ENCODE results near the gene VPS13D. TPM values are rescaled to one million over a fixed set of nuclear protein-coding genes. Genes with fewer than 3 reads are reported as not detected.

Gene VPS13D
- total and polyA plus RNA-seq, 10 of the 15 experiments (the other 5 are each of a cell fraction or from before 2014, with no cell fraction given): 1.4 to 16.9 (median 8.5) TPM

DNA sequence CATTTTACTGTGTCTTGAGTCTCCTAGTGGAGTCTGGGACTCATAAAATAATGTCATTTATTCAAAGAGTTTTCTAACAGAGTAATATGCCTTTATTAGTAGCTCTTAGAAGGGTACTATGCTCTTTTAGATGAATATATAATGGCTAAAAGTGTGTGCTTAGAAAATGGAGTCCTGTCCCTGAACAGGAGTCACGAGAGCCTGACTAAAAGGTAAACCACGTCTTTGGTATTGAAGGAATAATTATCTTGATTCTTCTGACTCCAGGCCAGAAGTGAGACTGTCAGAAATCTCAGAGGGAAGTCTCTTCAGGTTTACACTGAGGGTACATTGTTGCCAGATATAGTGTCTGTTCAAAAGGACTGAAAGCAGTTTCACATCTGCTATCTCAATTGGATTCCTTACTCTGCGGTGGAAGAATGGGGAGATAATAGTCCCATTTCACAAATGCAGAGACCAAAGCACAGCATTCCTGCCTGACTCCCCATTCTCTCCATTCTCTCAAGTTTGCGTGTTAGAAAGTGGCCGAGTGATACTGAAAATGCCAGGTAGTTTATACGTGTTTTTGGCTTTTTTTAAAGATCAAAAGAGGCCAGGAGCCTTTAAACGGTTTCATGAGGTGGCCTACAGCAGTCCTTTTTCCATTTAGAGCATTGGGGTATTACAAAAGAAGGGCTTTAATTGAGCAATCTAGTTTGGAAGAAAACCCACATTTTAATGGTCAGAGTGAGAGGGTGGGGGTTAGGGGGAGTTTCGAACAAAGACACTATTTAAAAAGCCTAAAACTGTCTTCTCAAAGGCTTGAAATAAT, 176.6 kb downstream of the VPS13D start:
- ChIA-PET RAD21 (ENCODE audit: unreplicated experiment) (interaction anchor here (1.1 kb wide), 1 partner anchor 210 kb away, joined by 3 read pairs; no protein-coding TSS in a partner anchor), SMC1A (ENCODE audit: uncharacterized antibody, unreplicated experiment) (interaction anchor here (1.9 to 2.7 kb wide), 4 partner anchors 17 to 212 kb away, joined by 5 to 12 read pairs (median 8); partner anchors contain the start of gene DHRS3), CTCF (interaction anchor here (1.0 to 3.5 kb wide), 6 partner anchors 17 to 252 kb away, joined by 4 to 26 read pairs (median 6); partner anchors contain the start of gene DHRS3), POLR2A (no interaction called here)
- Histone ChIP-seq H2AFZ (ENCODE audit: control insufficient read depth, low read depth, low read length) (no peak overlapping the region), H3K4me2 (ENCODE audit: control insufficient read depth, insufficient read depth) (no peak overlapping the region), H3K27ac (ENCODE audit: control insufficient read depth, insufficient read depth) (no peak overlapping the region), H3K27me3 (replicated peaks in 1 of 2; ENCODE audit: control insufficient read depth in 2 of 2, insufficient read depth in 2 of 2, low read length in 1 of 2) (no peaks in the 10 kb centered on the region), H3K9ac (ENCODE audit: control insufficient read depth, insufficient read depth, low read length) (no peak overlapping the region), H3K4me3 (no peak overlapping the region), H4K20me1 (ENCODE audit: control insufficient read depth, insufficient read depth) (no peaks in the 10 kb centered on the region), H3K9me3 (replicated peaks; ENCODE audit: control insufficient read depth, insufficient read depth, low read length) (peaks cover 4% of the 10 kb centered on the region; the same call in 1 of the 3 replicates), H3K4me1 (ENCODE audit: control insufficient read depth, insufficient read depth, low read length) (no peaks in the 10 kb centered on the region), H3K36me3 (ENCODE audit: control insufficient read depth in 2 of 2, insufficient read depth in 2 of 2, low read length in 1 of 2) (peaks cover 1 to 11% of the 10 kb centered on the region in 2 experiments), H3K79me2 (ENCODE audit: control insufficient read depth, insufficient read depth, low read length) (no peaks in the 10 kb centered on the region)
- no peak for DNase-seq (ENCODE audit: low read depth, low spot score)
- intact Hi-C loops (cut with micrococcal nuclease; ENCODE audit: unreplicated experiment) (no loop called here), in situ Hi-C loops (cut with MboI) (no loop called here)
- no peak for FAIRE-seq
- no peak for ATAC-seq
- no peak for TF ChIP-seq TCF12 (IDR thresholded peaks at IDR 0.05; ENCODE audit: low read depth, low read length)
- TF ChIP-seq RB1 (IDR thresholded peaks at IDR 0.05; ENCODE audit: borderline replicate concordance): no peak
- TF ChIP-seq, protein P1, sequence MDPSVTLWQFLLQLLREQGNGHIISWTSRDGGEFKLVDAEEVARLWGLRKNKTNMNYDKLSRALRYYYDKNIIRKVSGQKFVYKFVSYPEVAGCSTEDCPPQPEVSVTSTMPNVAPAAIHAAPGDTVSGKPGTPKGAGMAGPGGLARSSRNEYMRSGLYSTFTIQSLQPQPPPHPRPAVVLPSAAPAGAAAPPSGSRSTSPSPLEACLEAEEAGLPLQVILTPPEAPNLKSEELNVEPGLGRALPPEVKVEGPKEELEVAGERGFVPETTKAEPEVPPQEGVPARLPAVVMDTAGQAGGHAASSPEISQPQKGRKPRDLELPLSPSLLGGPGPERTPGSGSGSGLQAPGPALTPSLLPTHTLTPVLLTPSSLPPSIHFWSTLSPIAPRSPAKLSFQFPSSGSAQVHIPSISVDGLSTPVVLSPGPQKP (IDR thresholded peaks at IDR 0.05; ENCODE audit: low read depth, low read length): no peak
- no peak for TF ChIP-seq ZZZ3 (IDR thresholded peaks at IDR 0.05; ENCODE audit: control insufficient read depth, insufficient read length, low read depth)
- no peak for TF ChIP-seq MEF2A (IDR thresholded peaks at IDR 0.05; ENCODE audit: insufficient read depth, low read depth, low read length)
- 92% methylated on average over 8 of the region's 8 CpGs for WGBS (ENCODE audit: insufficient coverage, insufficient replicate concordance, low lambda C conversion rate, missing lambda C conversion rate)
- no TSS peak for BruUV-seq (replicated peaks)
